Measurements from ENCODE around the gene DDX5.
"Not testable (repeated sequence)": the region's sequence is repeated elsewhere in the genome, so short reads cannot be mapped to it uniquely, and the experiment has no call there.

The DDX5 gene

DNA sequence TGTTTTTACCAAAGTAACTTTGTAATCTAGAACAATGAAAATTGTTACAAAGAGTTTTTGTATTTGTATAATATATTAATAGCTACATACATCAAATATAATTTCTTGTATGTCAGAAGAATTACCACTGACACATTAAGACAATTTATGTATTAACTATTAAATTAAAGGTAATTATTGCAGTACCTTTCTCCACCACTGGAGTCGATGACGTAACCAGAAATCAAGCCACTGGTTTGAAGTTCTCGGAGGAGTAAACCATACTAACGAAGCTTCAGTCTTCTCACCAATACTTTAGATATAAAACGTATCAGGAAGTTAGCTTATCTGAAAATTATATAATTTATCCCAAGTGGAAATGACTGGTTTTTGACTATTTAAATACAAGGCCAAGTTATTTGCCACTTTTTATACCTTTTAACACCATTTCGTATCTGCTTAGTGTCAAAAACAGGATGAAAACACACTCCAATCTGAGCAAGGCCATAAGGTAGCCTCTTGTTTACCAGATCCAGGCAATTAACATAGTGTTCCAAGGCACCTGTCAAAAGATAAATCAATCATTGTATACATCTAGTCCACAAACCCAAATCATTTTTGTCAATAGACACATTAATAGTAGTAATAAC lies 13.5 kb downstream of the DDX5 start:
- DNase-seq (ENCODE audit: low spot score), result no peak

DNA sequence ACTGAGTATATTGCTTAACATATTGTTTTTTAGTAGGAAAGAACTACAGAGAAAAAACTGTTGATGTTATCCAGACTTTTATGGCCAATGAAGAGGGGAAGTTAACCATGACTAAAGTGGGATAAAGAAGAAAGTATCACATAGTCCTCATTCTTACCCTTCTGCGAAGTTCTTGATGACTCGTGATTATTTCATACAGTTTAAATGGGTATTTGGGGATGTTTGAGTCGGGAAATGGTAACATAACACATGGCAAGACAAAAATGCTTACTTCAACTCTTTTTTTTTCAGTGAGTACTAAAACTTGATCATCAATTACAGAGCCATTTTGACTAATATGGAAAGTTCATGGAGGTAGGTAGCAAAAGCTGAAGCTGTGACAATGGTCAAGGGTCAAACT lies 14.1 kb downstream of the DDX5 start:
- DNase-seq (ENCODE audit: low spot score), result no peak

DNA sequence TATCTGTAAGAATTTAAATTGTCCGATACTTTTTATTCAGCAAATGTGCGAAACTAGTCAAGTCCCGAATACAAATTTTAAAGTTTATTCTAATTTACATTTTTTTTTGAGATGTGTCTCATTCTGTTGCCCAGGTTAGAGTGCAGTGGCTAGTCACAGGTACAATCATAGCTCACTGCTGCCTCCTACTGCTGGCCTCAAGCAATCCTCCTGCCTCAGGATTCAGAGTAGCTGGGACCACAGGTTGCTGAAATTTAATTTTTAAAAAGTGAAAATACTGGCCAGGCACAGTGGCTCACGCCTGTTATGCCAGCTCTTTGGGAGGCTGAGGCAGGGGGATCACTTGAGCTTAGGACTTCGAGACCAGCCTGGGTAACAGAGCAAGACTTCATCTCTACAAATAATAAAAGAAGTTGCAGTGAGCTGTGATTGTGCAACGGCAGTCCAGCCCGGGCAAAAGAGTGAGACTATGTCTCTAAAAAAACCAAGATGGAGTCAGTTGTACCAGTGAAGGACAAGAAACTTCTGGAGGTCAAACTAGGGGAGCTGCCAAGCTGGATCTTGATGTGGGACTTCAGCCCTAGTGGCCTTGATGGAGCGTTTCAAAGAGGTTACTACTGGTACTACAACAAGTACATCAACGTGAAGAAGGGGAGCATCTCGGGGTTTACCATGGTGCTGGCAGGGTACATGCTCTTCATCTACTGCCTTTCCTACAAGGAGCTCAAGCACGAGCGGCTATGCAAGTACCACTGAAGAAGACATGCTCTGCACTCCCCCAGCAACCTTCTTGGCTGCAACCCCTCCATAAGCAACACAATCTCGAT lies 14.8 kb downstream of the DDX5 start:
- DNase-seq (ENCODE audit: low spot score), result no peak

DNA sequence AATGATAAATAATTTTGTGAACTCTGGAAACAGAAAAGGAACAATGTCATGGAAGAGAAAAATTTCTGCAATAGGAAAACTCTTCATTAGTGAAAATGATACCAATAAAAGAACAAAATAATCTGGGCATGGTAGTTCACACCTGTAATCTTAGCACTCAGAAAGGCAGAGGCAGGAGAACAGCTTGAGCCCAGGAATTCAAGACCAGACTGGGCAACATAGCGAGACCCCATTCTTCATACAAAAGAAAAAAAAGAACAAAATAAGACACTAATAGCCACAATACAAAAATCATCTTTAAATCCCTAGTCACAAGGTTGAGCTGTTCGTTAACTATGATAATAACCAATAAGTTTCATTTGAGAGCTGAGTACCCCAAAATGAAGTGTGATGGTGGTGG lies 17.8 kb downstream of the DDX5 start:
- DNase-seq (ENCODE audit: low spot score), result no peak

DNA sequence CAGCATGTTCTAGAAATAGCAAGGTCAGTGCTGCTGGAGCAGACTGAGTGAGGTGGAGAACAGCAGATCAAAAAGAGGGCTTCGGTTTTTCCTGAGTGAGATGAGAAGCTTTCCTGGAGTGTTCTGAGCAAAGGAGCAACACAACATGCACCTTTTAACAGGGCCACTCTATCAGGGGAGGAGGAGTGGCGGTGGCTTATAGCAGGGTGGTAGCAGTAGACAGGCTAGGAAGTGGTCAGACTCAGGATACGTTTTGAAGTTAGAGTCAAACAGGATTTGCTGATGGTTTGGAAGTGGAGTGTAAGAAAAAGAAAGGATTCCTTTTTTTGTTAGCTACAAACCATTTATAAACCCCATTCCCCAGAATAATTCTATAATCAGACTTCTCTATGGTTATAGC lies 21.7 kb downstream of the DDX5 start:
- no peak for DNase-seq (ENCODE audit: low spot score)

DNA sequence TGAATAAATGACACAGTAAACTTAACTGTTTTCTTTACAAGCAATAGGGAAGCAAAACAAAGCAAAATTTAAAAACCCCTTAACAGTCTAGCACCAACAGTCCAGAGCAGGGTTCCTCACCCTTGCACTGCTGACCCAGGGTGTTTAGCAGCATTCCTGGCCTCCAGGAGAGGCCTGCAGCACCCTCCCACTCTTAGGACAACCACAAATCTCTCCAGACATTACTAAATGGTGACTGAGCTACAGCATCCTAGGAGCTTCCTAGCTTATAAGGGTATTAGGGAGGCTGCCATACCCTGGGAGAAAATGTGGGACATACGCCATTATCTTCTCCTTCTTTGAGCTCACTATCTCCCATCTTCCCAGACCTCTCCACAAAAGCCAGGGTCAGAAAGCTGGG lies 25.1 kb downstream of the DDX5 start:
- no peak for DNase-seq (ENCODE audit: low spot score)

DNA sequence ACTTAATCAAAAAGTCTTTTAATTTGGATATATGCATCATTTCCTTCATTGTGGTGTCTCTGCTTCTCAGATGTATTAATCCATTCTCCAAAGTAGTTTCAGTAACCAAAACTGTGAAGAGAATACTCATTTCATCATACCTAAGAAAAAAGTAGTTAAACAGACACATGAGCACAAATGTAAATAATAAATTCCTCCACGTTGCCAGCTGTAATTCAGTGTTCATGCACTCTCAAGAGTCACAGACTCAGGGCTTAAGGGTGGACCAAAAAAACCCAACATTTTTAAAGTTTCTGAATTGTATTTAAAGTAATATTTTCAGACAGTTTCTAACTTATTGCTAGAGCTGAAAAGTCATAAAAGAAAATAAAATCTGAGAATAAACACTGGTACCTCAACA lies 28.2 kb downstream of the DDX5 start:
- DNase-seq (ENCODE audit: low spot score), result no peak

DNA sequence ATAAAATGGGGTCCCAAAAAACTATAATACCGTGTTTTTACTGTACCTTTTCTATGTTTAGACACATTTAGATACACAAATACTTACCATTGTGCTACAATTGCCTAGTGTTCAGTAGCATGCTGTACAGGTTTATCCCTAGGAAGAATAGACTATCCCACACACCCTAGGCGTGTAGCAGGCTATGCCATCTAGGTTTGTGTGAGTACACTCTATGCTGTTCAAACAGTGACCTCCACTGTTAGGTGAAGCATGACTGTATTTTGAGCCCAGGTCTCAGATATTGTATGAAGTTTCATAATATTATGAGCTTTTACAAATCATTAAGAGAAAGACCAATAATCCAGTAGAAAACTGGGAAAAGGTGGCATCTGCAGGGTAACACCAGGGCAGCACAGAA lies 33.5 kb downstream of the DDX5 start:
- no peak for DNase-seq (ENCODE audit: low spot score)

DNA sequence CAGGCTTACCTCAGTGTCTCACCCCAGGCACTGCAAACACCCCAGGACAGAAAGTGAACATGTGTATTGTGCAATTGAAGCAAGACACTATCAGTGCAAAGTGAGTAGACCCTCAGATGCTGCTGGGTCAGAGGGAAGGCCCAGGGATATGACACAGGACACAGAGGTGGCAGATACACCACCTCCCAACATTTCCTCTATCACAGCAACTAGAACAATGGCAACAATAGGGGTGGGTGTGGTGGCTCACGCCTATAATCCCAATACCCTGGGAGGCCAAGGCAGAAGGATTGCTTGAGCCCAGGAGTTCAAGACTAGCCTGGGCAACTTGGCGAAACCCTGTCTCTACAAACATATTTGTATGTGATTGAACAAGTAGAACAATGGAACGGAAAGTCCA lies 34.6 kb downstream of the DDX5 start:
- no peak for DNase-seq (ENCODE audit: low spot score)

DNA sequence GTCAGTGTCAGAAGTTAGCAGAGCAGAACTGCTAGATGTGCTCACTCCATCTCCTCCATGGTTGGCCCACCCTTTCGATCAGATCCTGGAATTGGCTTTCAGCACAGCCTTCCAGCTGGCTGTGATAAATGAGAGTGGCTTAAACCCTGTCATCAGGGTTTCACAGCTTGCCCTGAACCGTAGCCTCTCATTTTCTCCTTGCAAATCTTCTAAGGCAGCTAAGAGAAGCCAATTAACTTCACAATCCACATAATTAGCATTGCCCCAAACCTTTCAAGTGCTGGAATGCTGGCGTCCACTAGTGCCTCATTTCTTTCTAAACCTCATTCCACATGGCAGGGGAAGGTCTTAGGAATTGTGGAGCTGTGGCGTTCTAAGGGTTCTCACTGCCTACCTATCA lies 35.5 kb downstream of the DDX5 start:
- DNase-seq (ENCODE audit: low spot score), result no peak

DNA sequence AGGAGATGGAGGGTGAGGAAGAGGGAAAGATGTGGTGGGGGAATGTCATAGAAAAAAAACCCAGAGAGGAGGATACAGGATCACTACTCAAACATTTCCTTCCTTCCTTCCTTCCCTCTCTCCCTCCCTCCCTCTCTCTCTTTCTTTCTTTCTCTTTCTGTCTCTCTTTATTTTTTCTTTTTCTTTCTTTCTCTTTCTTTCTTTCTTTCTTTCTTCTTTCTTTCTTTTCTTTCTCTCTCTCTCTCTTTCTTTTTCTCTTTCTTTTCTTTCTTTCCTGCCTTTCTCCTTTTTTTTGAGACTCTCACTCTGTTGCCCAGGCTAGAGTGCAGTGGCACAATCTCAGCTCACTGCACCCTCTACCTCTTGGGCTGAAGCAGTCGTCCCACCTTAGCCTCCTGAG lies 39.3 kb downstream of the DDX5 start:
- DNase-seq (ENCODE audit: low spot score), result not testable (repeated sequence)

DNA sequence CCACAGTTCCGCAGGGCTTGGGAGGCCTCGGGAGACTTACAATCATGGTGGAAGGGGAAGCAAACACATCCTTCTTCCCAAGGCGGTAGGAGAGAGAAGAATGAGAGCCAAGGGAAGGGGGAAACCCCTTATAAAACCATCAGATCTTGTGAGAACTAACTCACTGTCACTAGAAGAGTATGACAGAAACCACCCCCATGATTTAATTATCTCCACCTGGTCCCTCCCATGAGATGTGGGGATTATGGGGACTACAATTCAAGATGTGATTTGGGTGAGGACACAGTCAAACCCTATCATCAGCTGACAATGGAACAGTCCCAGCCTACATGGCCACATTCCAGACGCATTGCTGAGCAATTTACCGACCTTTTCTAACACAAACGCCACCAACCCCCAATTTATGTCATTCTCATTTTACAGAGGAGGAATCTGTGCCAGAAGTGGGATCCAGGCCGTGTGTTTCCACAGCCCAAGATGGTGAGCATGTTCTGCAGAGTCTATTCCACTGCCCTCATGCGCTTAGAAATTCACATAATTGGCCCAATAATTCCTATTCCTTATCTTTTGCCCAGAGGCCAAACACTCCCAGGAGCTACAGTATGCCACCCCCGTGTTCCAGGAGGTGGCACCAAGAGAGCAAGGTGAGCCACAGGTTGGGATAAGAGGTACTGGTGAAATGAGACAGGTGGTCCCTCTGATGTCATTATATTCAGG lies 39.9 kb downstream of the DDX5 start:
- no peak for DNase-seq (ENCODE audit: low spot score)

DNA sequence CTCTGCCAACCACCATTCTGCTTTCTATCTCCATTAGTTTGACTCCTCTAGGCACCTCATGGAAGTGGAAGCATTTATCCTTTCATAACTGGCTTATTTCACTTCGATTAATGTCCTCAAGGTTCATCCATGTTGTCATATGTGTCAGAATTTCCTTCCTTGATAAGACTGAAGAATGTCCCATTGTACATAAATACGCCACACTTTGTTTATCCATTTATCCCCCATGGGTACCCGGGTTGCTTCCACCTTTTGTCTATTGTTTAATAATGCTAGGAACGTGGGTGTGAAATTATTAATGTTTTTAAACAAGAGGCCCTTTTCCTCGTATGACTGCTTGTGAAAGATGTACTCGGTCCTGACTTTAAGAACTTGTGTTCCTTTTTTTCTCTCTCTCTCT lies 44.3 kb downstream of the DDX5 start:
- no peak for DNase-seq (ENCODE audit: low spot score)

DNA sequence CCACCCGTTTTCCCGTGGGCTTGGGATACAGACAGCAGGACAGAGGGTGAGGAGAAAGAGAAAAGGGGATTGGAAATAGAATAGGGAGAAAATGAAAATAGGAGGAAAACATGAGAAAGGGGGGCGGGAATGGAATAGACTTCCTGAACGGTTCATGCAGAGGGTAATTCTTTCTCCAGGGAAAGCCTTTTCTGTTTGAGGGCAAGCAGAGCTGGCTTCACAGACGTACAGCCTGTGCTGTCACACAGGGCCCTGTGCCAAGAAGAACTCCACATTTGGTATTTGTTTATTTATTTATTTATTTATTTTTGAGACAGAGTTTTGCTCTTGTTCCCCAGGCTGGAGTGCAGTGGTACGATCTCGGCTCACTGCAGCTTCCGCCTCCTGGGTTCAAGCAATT lies 45.1 kb downstream of the DDX5 start:
- DNase-seq (ENCODE audit: low spot score), result no peak

DNA sequence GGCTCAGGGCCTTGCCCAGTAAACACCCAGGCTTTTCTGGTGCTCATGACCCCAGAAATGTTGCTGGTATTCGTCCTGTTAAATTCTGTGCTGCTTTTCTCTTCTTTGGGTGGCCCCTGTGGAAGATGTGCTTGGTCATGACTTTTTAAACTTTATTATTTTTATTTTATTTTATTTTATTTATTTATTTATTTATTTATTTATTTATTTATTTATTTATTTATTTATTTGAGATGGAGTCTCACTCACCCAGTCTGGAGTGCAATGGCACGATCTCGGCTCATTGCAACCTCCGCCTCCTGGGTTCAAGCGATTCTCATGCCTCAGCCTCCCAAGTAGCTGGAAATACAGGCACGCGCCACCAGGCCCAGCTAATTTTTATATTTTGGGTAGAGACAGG lies 46.3 kb downstream of the DDX5 start:
- not testable (repeated sequence) for DNase-seq (ENCODE audit: low spot score)

DNA sequence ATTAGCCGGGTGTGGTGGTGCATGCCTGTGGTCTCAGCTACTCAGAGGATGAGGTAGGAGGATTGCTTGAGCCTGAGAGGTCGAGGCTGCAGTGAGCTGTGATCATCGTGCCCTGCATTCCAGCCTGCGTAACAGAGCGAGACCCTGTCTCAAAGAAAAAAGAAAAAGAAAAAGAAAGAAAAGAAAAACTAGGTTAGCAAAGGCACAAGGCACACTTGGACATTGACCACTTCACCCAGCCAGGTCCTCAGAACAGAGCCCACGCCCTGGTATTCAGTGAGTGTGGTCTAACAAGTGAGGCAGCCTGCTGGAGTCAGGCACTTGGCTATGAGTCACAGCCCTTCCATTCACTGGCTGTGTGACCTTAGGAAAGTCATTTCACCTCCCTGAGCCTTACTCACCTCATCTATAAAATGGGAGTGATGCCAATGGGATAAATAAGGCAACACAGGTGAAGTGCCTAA lies 46.8 kb downstream of the DDX5 start:
- peak; percentile 72 for DNase-seq (ENCODE audit: low spot score)

DNA sequence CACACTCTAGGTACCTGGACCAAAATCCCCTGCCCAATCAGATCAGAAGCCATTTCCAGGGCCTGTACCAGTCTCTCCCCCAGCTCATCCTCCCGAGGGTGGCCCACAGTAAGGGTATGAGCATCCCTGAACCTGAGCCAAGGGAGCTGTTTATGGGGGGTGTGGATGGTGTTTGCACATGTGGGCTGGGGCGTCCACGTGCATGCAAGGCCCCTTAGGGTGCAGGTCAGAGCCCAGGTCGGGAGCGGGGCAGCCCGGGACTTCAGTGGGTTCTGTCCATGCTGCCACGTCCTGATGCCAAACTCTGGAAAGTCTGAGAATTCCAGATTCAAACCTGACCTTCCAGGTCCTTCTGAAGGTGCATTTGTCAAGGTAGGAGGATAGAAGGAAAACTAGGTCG lies 47.3 kb downstream of the DDX5 start:
- no peak for DNase-seq (ENCODE audit: low spot score)

DNA sequence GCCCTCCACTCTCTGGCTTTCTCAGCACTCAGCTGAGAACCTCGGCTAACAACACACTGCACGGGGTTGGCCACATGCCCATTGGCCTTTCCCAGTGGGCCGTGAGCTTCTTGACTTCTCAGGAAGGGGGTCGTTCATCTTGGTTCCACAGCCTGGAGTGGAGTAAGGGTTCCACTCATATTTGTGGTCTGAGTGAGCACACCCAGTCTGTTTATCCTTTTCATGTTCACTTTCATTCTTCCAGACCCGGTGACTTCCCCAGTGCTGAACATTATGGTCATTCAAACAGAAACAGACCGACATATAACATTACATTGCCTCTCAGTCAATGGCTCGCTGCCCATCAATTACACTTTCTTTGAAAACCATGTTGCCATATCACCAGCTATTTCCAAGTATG lies 48.9 kb downstream of the DDX5 start:
- DNase-seq (ENCODE audit: low spot score), result no peak

DNA sequence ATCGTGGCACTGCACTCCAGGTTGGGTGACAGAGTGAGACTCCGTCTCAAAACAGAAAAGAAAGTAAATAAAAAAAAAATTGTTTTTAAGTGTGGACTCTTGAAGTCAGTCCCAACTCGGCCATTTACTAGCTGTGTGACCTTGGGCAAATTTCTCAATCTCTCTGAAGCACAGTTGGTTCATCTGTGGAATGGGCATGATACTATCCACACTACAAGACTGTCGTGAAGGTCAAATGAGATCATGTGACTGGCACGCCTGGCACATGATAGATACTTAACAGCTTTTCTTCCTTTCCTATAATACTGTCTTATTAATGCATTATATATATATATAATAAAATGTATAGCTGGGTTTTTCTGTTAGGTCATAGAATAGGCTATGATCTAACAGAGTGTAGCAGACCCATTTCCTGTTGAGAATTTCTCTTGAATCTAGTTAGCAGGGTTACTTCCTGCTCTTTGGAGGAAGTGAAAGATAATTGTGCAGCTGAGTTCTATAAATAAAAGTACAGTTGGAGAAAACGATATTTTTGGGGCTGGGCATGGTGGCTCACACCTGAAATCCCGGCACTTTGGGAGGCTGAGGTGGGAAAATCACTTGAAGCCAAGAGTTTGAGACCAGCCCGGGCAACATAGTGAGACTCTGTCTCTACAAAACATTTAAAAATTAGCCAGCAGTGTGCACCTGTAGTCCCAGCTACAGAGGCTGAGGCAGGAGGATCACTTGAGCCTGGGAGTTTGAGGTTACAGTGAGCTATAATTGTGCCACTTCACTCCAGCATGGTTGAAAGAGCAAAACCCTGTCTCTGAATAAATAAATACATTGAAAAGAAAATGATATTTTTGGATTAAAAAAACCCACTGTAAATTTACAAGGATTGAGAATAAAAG lies 49.9 kb downstream of the DDX5 start:
- DNase-seq (ENCODE audit: low spot score), result no peak

DNA sequence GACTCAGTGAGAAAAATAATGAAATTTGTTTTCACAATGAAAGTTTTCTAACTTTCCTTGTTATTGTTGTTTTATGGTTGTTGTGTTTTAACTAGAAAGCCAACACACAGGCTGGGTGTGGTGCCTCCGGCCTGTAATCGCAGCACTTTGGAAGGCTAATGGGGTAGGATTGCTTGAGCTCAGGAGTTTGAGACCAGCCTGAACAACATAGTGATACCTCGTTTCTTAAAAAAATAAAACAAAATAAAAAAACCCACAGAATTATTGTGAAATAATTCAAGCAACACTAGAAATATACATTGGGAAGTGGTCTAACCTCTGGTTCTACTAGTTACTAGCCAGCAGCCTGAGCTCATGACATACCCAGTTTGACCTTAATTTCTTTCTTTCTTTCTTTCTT lies 56.5 kb downstream of the DDX5 start:
- DNase-seq (ENCODE audit: low spot score), result no peak

DNA sequence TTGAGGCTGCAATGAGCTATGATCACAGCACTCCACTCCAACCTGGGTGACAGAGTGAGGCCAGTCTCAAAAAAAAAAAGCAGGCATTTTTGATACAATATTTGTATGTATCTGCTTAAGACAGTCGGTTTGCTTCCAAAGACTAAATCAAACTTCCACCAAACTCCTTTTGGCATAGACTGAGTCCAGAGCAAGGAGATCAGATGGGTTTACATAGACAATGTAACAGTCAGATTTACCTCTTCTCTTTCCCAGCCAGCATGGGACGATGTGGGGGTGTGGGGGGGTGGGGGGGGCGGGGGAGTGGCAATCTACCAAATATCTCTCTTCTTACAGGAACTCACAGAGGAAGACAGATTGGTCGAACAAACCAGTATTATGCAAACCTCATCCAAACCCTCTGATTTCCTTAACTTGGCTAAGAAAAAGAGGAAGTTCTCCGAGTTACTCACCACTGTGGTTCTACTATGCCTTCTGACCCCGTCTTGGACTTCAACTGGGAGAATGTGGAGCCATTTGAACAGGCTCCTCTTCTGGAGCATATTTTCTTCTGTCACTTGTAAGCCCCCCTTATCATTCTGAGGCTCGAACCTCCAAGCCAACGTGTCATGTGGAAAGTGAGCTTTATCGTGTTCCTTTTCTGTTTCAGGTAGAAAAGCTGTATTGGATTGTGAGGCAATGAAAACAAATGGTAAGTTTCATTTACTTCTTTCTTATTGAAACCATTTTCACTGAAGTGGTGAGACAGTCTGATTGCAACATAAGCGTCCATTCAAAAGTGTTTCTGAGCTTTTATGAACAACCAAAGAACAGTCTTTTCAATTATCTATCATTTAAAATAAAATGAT lies 57.2 kb downstream of the DDX5 start, which contains the start of gene MILR1:
MILR1 (plus strand) TSS at position 451 of the 848 bp plus-strand sequence; CDS start at position 505, 54 bp downstream.
- peak; percentile 82 for DNase-seq (ENCODE audit: low spot score)
